Measurements from ENCODE around the gene VPS29.
A peak's percentile ranks its signal among the peaks of the same experiment; 100 is the strongest.

DNA sequence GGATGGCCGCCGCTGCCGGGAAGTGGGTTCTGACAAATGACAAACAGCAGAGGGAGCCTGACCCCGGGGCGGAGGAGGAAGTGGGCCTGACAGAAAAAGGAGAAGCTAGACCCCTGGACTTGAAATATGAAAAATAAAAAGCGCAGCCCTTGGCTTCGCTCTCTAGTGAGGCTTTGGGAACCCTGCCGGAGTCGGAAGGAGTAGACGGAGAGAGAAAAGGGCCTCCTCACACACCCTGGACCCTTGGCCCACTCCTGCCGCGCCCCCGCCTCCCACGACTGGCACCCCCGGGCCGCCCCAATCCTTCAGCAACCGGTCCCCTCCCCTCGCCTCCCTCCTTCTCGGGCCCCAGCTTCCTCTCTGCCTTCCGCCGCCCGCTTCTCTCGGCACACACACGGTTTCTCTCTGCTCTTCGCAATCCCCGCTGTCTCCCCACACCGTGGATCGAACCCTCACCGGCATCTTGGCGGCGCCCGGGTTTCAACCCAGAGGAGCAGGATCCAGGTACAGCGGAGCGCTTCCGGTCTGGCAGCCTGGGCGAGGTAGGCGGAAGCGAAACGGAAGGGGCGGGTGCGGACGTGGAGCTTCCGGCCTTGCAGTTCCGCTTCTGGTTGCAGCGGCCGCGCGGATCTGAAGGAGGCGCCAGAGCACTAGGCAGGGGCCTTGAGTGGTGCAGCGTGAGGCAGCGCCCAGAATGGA is 52.0 kb downstream of the VPS29 start, which contains the start of gene ARPC3:
- TF ChIP-seq, protein P1, sequence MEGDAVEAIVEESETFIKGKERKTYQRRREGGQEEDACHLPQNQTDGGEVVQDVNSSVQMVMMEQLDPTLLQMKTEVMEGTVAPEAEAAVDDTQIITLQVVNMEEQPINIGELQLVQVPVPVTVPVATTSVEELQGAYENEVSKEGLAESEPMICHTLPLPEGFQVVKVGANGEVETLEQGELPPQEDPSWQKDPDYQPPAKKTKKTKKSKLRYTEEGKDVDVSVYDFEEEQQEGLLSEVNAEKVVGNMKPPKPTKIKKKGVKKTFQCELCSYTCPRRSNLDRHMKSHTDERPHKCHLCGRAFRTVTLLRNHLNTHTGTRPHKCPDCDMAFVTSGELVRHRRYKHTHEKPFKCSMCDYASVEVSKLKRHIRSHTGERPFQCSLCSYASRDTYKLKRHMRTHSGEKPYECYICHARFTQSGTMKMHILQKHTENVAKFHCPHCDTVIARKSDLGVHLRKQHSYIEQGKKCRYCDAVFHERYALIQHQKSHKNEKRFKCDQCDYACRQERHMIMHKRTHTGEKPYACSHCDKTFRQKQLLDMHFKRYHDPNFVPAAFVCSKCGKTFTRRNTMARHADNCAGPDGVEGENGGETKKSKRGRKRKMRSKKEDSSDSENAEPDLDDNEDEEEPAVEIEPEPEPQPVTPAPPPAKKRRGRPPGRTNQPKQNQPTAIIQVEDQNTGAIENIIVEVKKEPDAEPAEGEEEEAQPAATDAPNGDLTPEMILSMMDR (IDR thresholded peaks at IDR 0.05): peak in 5 of 7 experiments; percentile 72 to 87 (median 77)
- TF ChIP-seq POLR2A (IDR thresholded peaks at IDR 0.05): peak in 1 of 4 donors; percentile 13
- TF ChIP-seq POLR2AphosphoS5 (IDR thresholded peaks at IDR 0.05): peak; percentile 73 to 98 (median 87)
- no peak for TF ChIP-seq EP300 (IDR thresholded peaks at IDR 0.05)

All from stomach (tissue), 4 donors.